Mesendoderm (in vitro differentiated cells): ENCODE results near the gene IQSEC1.
"Not testable (repeated sequence)": the region's sequence is repeated elsewhere in the genome, so short reads cannot be mapped to it uniquely, and the experiment has no call there.

ENCODE experiments used
- DNase-seq: peaks from one replicate; pipeline ENCODE4 v3.0.0; 2013
- H2AK5ac ChIP-seq: 2 replicates; pipeline ENCODE4 v1.6.1; 2013; ENCODE audit warnings: low read length, inconsistent platforms
- H2BK120ac ChIP-seq: 2 replicates; pipeline ENCODE4 v1.6.1; 2013; ENCODE audit warnings: low read depth, mild to moderate bottlenecking, low read length, moderate library complexity, mixed read lengths
- H2BK15ac ChIP-seq: replicated peaks from 2 replicates; pipeline ENCODE4 v1.6.1; 2013; ENCODE audit warnings: low read depth, mild to moderate bottlenecking, moderate library complexity
- H2BK5ac ChIP-seq: 2 replicates; pipeline ENCODE4 v1.6.1; 2013; ENCODE audit warnings: low read length, inconsistent platforms
- H3K18ac ChIP-seq: 2 replicates; pipeline ENCODE4 v1.6.1; 2013; ENCODE audit warnings: mild to moderate bottlenecking, low read length, mixed read lengths
- H3K23ac ChIP-seq: one replicate; pipeline ENCODE4 v1.6.1; 2013; ENCODE audit warnings: low read length
- H3K27ac ChIP-seq: 2 replicates; pipeline ENCODE4 v1.5.1; 2013; ENCODE audit warnings: low read depth, mild to moderate bottlenecking, inconsistent platforms, low read length, moderate library complexity
- H3K27me3 ChIP-seq: 2 replicates; pipeline ENCODE4 v1.6.1; 2013; ENCODE audit warnings: low read length, control low read depth, mild to moderate bottlenecking, inconsistent platforms; ENCODE audit not compliant: insufficient read depth, poor library complexity
- H3K36me3 ChIP-seq: 2 replicates; pipeline ENCODE4 v1.6.1; 2013; ENCODE audit warnings: low read length, inconsistent platforms; ENCODE audit not compliant: control insufficient read depth, insufficient read depth
- H3K4ac ChIP-seq: one replicate; pipeline ENCODE4 v1.6.1; 2013; ENCODE audit warnings: low read depth, mild to moderate bottlenecking, low read length, moderate library complexity
- H3K4me1 ChIP-seq: 2 replicates; pipeline ENCODE4 v1.6.1; 2013; ENCODE audit warnings: low read depth, low read length, inconsistent platforms; ENCODE audit not compliant: control insufficient read depth
- H3K4me2 ChIP-seq: 2 replicates; pipeline ENCODE4 v1.6.1; 2013; ENCODE audit warnings: low read length
- H3K4me3 ChIP-seq: 2 replicates; pipeline ENCODE4 v1.5.1; 2013; ENCODE audit warnings: mild to moderate bottlenecking, low read length
- H3K56ac ChIP-seq: one replicate; pipeline ENCODE4 v1.6.1; 2013; ENCODE audit warnings: low read length
- H3K79me1 ChIP-seq: 2 replicates; pipeline ENCODE4 v1.6.1; 2013; ENCODE audit warnings: low read length, inconsistent platforms
- H3K79me2 ChIP-seq: 2 replicates; pipeline ENCODE4 v1.6.1; 2013; ENCODE audit warnings: mild to moderate bottlenecking, low read length; ENCODE audit not compliant: control insufficient read depth, insufficient read depth
- H3K9ac ChIP-seq: 2 replicates; pipeline ENCODE4 v1.6.1; 2013; ENCODE audit warnings: low read length, inconsistent platforms
- H4K5ac ChIP-seq: one replicate; pipeline ENCODE4 v1.6.1; 2013; ENCODE audit warnings: low read length
- H4K8ac ChIP-seq: one replicate; pipeline ENCODE4 v1.6.1; 2013; ENCODE audit warnings: low read depth, mild to moderate bottlenecking, control low read depth, low read length, moderate library complexity
- WGBS: extraction: QIAGEN DNeasy Blood & Tissue Kit; methylation state at CpG from one replicate; pipeline ENCODE4 v1.1.7; 2013; ENCODE audit warnings: low lambda C conversion rate, missing lambda C conversion rate; ENCODE audit not compliant: insufficient coverage; ENCODE audit errors: extremely low coverage; 5-methylcytosine and 5-hydroxymethylcytosine counted together

Gene IQSEC1

DNA sequence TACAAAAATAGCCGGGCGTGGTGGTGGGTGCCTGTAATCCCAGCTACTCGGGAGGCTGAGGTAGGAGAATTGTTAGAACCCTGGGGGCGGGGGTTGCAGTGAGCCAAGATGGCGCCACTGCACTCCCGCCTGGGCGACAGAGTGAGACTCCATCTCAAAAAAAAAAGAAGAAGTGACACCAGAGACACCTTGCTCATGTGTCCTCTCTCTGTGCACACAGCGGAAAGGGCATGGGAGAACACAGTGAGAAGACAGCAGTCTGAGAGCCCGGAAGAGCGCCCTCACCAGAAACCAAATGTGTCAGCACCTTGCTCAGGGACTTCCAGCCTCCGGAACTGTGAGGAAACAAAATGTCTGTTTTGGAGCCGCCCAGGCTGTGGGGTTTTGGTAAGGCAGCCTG, 191.4 kb downstream of the IQSEC1 start:
- not testable (repeated sequence) for H3K4me1 ChIP-seq, H2BK120ac ChIP-seq, H3K79me1 ChIP-seq, H3K56ac ChIP-seq, H2AK5ac ChIP-seq, H3K9ac ChIP-seq, H3K27me3 ChIP-seq, H2BK5ac ChIP-seq, H3K18ac ChIP-seq, H4K5ac ChIP-seq, H3K23ac ChIP-seq, H3K79me2 ChIP-seq, H2BK15ac ChIP-seq, H3K4me2 ChIP-seq, H3K27ac ChIP-seq, H3K36me3 ChIP-seq, DNase-seq, H3K4ac ChIP-seq, H4K8ac ChIP-seq, H3K4me3 ChIP-seq
- WGBS, result no CpG with 5 or more reads among the region's 12 CpGs

DNA sequence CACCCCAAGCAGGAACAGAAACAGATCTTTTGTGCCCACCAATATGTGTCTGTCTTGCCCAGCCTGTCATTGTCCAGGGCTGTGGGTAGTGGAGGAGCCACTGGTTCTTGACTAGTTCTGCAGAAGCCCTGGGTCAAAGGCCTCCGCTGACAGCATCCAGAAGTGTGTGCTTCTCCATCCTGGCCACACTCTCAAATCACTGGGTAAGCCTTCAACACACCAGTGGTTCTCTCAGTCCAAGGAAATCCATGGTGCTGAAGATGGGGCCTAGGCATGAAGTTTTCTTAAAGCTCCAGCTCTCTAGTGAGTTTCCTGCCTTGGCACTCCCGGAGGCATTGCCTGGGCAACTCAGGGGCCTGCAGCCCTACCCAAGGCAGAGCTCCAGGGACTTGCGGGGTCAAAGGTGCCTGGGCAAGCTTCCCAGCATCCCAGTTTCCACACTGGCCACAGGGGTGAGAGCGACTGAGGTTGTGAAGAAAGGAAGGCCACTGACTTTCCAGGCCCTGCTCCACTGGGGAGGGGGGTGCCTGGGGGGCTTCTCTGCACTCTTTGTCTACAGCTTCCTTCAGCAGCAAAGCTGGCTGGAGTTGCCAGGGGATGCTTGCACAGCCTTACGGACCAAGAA, 193.9 kb downstream of the IQSEC1 start:
- H3K4ac ChIP-seq, result no peak overlapping the region
- no peaks in the 10 kb centered on the region for H3K27me3 ChIP-seq
- no peak overlapping the region for H2BK120ac ChIP-seq
- H3K79me1 ChIP-seq, result no peaks in the 10 kb centered on the region
- H3K9ac ChIP-seq, result no peak overlapping the region
- no peak overlapping the region for H2AK5ac ChIP-seq
- no peak overlapping the region for H3K4me3 ChIP-seq
- H2BK15ac ChIP-seq, result no peak overlapping the region
- H3K79me2 ChIP-seq, result no peaks in the 10 kb centered on the region
- H3K27ac ChIP-seq, result no peak overlapping the region
- H3K36me3 ChIP-seq, result no peaks in the 10 kb centered on the region
- no peak overlapping the region for H3K23ac ChIP-seq
- no peak overlapping the region for H4K8ac ChIP-seq
- no peak overlapping the region for H3K18ac ChIP-seq
- H3K56ac ChIP-seq, result no peak overlapping the region
- WGBS, result no CpG with 5 or more reads among the region's 5 CpGs
- no peak overlapping the region for H3K4me2 ChIP-seq
- no peak for DNase-seq
- H4K5ac ChIP-seq, result no peak overlapping the region
- H3K4me1 ChIP-seq, result no peaks in the 10 kb centered on the region
- no peak overlapping the region for H2BK5ac ChIP-seq

DNA sequence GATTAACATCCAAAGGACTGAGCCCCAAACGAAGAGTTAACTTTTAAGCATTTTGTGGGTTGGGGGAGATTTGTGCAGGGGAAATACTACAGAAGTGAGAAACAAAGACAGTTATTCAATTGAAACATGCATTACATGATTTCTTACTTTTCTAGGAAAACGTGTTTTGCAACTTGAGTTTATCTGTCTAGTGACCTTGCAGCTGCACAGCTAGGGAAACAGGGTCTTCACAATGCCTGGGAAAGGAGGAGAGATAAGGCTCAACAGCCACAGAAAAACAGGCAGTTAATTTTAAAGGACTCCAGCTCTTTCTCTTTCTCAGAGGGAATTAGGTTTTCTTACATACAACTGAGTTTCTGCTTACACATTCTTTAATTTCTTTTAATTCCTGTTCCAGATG, 194.5 kb downstream of the IQSEC1 start:
- not testable (repeated sequence) for H2BK5ac ChIP-seq, H3K27ac ChIP-seq, H3K27me3 ChIP-seq, H2BK120ac ChIP-seq, H4K8ac ChIP-seq, H2AK5ac ChIP-seq, H3K9ac ChIP-seq, H3K79me2 ChIP-seq, H3K56ac ChIP-seq, H2BK15ac ChIP-seq, H3K79me1 ChIP-seq, H4K5ac ChIP-seq, H3K4ac ChIP-seq, DNase-seq, H3K36me3 ChIP-seq, H3K23ac ChIP-seq, H3K4me1 ChIP-seq, H3K4me3 ChIP-seq, H3K4me2 ChIP-seq, H3K18ac ChIP-seq
- no CpG with 5 or more reads among the region's 2 CpGs for whole genome bisulfite sequencing

DNA sequence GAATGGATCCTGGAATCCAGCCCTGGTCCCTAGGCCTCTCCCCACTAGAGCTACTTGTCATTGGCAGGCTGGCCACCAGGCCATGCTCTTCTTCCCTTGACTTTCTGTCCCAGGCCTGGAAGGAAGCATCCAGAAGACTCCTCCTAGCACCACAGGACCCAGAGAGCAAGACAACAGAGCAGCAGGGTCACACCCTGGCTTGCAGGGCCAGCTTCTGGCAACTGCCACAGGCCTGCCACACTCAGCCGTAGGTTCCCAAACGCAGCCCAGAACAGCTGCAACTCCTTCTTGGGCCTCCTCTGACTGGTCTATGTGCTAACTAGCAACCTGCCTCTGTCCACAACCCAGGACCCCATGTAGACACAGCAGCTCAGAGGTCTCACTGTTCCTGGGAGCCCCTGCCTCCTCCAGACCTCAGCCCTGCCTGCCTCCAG, 195.1 kb downstream of the IQSEC1 start:
- no peak overlapping the region for H3K56ac ChIP-seq
- H3K4me1 ChIP-seq, result no peaks in the 10 kb centered on the region
- no peaks in the 10 kb centered on the region for H3K36me3 ChIP-seq
- no peak overlapping the region for H2BK15ac ChIP-seq
- no peaks in the 10 kb centered on the region for H3K27me3 ChIP-seq
- no peak overlapping the region for H3K23ac ChIP-seq
- no peak overlapping the region for H3K18ac ChIP-seq
- no peak overlapping the region for H3K4me3 ChIP-seq
- H3K79me1 ChIP-seq, result no peaks in the 10 kb centered on the region
- WGBS, result no CpG with 5 or more reads among the region's 2 CpGs
- H2AK5ac ChIP-seq, result no peak overlapping the region
- no peak overlapping the region for H3K9ac ChIP-seq
- no peak overlapping the region for H2BK5ac ChIP-seq
- H3K4ac ChIP-seq, result no peak overlapping the region
- peak; percentile 52 for DNase-seq
- no peak overlapping the region for H2BK120ac ChIP-seq
- H3K4me2 ChIP-seq, result no peak overlapping the region
- H3K27ac ChIP-seq, result no peak overlapping the region
- H4K8ac ChIP-seq, result no peak overlapping the region
- H4K5ac ChIP-seq, result no peak overlapping the region
- H3K79me2 ChIP-seq, result no peaks in the 10 kb centered on the region

DNA sequence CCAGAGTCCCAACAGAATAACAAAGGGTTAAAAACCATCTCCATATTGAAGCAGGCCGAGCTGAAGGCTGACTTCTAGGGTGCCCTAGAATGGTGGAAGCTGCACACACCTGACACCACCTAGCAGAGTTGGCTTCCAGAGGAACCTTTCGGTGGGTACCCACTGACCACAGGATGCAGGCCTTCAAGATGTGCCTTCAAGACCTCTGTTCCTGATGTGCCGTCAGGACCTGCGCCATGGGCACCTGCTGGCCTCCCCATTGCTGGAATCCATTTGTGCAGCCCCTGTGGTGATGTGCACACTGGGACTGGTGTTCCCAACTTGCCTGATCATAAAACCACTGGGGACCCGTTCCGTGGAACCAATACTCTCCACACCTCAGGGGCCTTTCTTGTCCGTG, 196.2 kb downstream of the IQSEC1 start:
- Histone ChIP-seq H3K4me1 (no peaks in the 10 kb centered on the region), H3K79me1 (no peaks in the 10 kb centered on the region), H3K18ac (no peak overlapping the region), H2BK120ac (no peak overlapping the region), H3K23ac (no peak overlapping the region), H3K27me3 (no peaks in the 10 kb centered on the region), H3K36me3 (no peaks in the 10 kb centered on the region), H3K27ac (no peak overlapping the region), H2BK15ac (no peak overlapping the region), H3K4me2 (no peak overlapping the region), H2BK5ac (no peak overlapping the region), H4K8ac (no peak overlapping the region), H2AK5ac (no peak overlapping the region), H3K56ac (no peak overlapping the region), H4K5ac (no peak overlapping the region), H3K9ac (no peak overlapping the region), H3K4ac (no peak overlapping the region), H3K79me2 (no peaks in the 10 kb centered on the region), H3K4me3 (no peak overlapping the region)
- no peak for DNase-seq
- no CpG with 5 or more reads among the region's 7 CpGs for WGBS
